Uterus (tissue), 4 donors: ENCODE results near the gene HSPA1L. TPM values are rescaled to one million over a fixed set of nuclear protein-coding genes. Genes with fewer than 3 reads are reported as not detected.
A peak's percentile ranks its signal among the peaks of the same experiment; 100 is the strongest.
"Not testable (repeated sequence)": the region's sequence is repeated elsewhere in the genome, so short reads cannot be mapped to it uniquely, and the experiment has no call there.

Experiments used
- DNase-seq, 2 donors: peaks; one replicate each; pipeline ENCODE4 v3.0.0-alpha.2; 2019 to 2020
- H3K27ac ChIP-seq, 2 donors: fragments of 200-600 bp; sonication (generic); 1 replicate in 1 of 2; 2 replicates in 1 of 2; pipeline ENCODE4 v1.5.1; 2016 to 2018
- H3K27me3 ChIP-seq, 2 donors: fragments of 200-600 bp; sonication (generic); one replicate each; pipeline ENCODE4 v1.5.1; 2018 to 2019; ENCODE audit warnings: control low read depth in 1 of 2
- H3K36me3 ChIP-seq, 2 donors: fragments of 200-600 bp; sonication (generic); one replicate each; pipeline ENCODE4 v1.5.1; 2019; ENCODE audit warnings: control low read depth in 1 of 2
- H3K4me1 ChIP-seq, 2 donors: fragments of 200-600 bp; sonication (generic); one replicate each; pipeline ENCODE4 v1.5.1; 2018 to 2019; ENCODE audit warnings: control low read depth in 1 of 2
- H3K4me3 ChIP-seq, 2 donors: fragments of 200-600 bp; sonication (generic); 1 replicate in 1 of 2; 2 replicates in 1 of 2; pipeline ENCODE4 v1.5.1; 2018 to 2019; ENCODE audit warnings: mild to moderate bottlenecking in 1 of 2
- H3K9me3 ChIP-seq, 2 donors: fragments of 200-600 bp; sonication (generic); one replicate each; pipeline ENCODE4 v1.5.1; 2019; ENCODE audit warnings: control low read depth in 1 of 2
- CTCF ChIP-seq, 4 experiments: fragments of 200-600 bp in 2 of 4; fragments of 450-650 bp in 2 of 4; sonication (generic) in 2 of 4; IDR thresholded peaks; one replicate each; pipeline ENCODE4 v1.5.1; 2016 to 2019; ENCODE audit warnings: antibody characterized with exemption in 4 of 4, mild to moderate bottlenecking in 2 of 4, moderate library complexity in 1 of 4
- POLR2A ChIP-seq, 2 donors: fragments of 450-650 bp; IDR thresholded peaks; one replicate each; pipeline ENCODE4 v1.6.1; 2016; ENCODE audit warnings: antibody characterized with exemption in 2 of 2, mild to moderate bottlenecking in 1 of 2, moderate library complexity in 1 of 2
- intact Hi-C: fragments of 100-400 bp; cut with DNase I; formaldehyde crosslinking; loops from one replicate; pipeline ENCODE4 v1.15.1; 2023; ENCODE audit warnings: low total_unique reads
- total RNA-seq, 4 donors: library from RNA; depleted of rRNA in 3 of 4; stranded (reverse); fragments of >200 nt in 3 of 4; gene quantifications; one replicate each; pipeline versions ENCODE4 v1.1.0 to v1.2.4, GENCODE V29; 2014 to 2023
- donor health status: DM: yes; HTN: yes; CAD: no.

Gene HSPA1L
- total RNA-seq, 4 donors from 2014 or later = 0.59 to 4.6 (median 2.3) TPM

- H3K4me3 ChIP-seq = no peak overlapping the region
- TF ChIP-seq CTCF (IDR thresholded peaks at IDR 0.05) (no peak), POLR2A (IDR thresholded peaks at IDR 0.05) (no peak)
- no peaks in the 10 kb centered on the region for H3K27me3 ChIP-seq
- H3K9me3 ChIP-seq = no peaks in the 10 kb centered on the region
- intact Hi-C loops = no loop called here
- peaks cover 0 to 12% of the 10 kb centered on the region in 2 donors for H3K4me1 ChIP-seq
- no peak overlapping the region for H3K27ac ChIP-seq
- DNase-seq = no peak
- no peaks in the 10 kb centered on the region for H3K36me3 ChIP-seq
Measured at GRCh38 chr6:31838968-31839367, 23.9 kb upstream of the HSPA1L start.

GRCh38 chr6:31838114-31838553 lies 23.1 kb upstream of the HSPA1L start:
- H3K9me3 ChIP-seq, intact Hi-C loops, DNase-seq, H3K4me3 ChIP-seq, H3K27me3 ChIP-seq, H3K36me3 ChIP-seq, H3K27ac ChIP-seq: not testable (repeated sequence)
- H3K4me1 ChIP-seq = peaks cover 0 to 12% of the 10 kb centered on the region in 2 donors

- H3K27me3 ChIP-seq = no peaks in the 10 kb centered on the region
- no peaks in the 10 kb centered on the region for H3K36me3 ChIP-seq
- TF ChIP-seq POLR2A (IDR thresholded peaks at IDR 0.05) = no peak
- TF ChIP-seq CTCF (IDR thresholded peaks at IDR 0.05) = no peak
- no peak for DNase-seq
- intact Hi-C loops = no loop called here
- H3K4me1 ChIP-seq = peaks cover 0 to 12% of the 10 kb centered on the region in 2 donors
- H3K27ac ChIP-seq = peak overlapping the region; percentile 91 to 99
- H3K9me3 ChIP-seq = no peaks in the 10 kb centered on the region
- H3K4me3 ChIP-seq = no peak overlapping the region
Measured at GRCh38 chr6:31837369-31838113, 22.5 kb upstream of the HSPA1L start.

- Histone ChIP-seq H3K4me3 (peak overlapping the region; percentile 79 to 95), H3K4me1 (peaks cover 0 to 12% of the 10 kb centered on the region in 2 donors), H3K36me3 (no peaks in the 10 kb centered on the region), H3K27me3 (no peaks in the 10 kb centered on the region), H3K9me3 (no peaks in the 10 kb centered on the region), H3K27ac (peak overlapping the region; percentile 91 to 99)
- TF ChIP-seq POLR2A (IDR thresholded peaks at IDR 0.05) (no peak), CTCF (IDR thresholded peaks at IDR 0.05) (no peak)
- intact Hi-C loops = no loop called here
- DNase-seq = no peak
Measured at GRCh38 chr6:31836474-31837368, 21.6 kb upstream of the HSPA1L start.

- H3K4me1 ChIP-seq = peaks cover 0 to 18% of the 10 kb centered on the region in 2 donors
- peak overlapping the region; percentile 91 to 99 for H3K27ac ChIP-seq
- intact Hi-C loops = no loop called here
- H3K36me3 ChIP-seq = no peaks in the 10 kb centered on the region
- H3K4me3 ChIP-seq = peak overlapping the region; percentile 79 to 95
- DNase-seq = no peak
- H3K9me3 ChIP-seq = no peaks in the 10 kb centered on the region
- TF ChIP-seq CTCF (IDR thresholded peaks at IDR 0.05) (no peak), POLR2A (IDR thresholded peaks at IDR 0.05) (no peak)
- no peaks in the 10 kb centered on the region for H3K27me3 ChIP-seq
Measured at GRCh38 chr6:31836047-31836473, 21.0 kb upstream of the HSPA1L start.
